ENCODE data around the gene LRIT3. TPM values are rescaled to one million over a fixed set of nuclear protein-coding genes. Genes with fewer than 3 reads are reported as not detected.

Gene LRIT3, protein sequence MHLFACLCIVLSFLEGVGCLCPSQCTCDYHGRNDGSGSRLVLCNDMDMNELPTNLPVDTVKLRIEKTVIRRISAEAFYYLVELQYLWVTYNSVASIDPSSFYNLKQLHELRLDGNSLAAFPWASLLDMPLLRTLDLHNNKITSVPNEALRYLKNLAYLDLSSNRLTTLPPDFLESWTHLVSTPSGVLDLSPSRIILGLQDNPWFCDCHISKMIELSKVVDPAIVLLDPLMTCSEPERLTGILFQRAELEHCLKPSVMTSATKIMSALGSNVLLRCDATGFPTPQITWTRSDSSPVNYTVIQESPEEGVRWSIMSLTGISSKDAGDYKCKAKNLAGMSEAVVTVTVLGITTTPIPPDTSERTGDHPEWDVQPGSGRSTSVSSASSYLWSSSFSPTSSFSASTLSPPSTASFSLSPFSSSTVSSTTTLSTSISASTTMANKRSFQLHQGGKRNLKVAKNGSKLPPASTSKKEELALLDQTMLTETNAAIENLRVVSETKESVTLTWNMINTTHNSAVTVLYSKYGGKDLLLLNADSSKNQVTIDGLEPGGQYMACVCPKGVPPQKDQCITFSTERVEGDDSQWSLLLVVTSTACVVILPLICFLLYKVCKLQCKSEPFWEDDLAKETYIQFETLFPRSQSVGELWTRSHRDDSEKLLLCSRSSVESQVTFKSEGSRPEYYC
- under 0.01 TPM in 1 of 2 replicates, not detected in the other for total RNA-seq

DNA sequence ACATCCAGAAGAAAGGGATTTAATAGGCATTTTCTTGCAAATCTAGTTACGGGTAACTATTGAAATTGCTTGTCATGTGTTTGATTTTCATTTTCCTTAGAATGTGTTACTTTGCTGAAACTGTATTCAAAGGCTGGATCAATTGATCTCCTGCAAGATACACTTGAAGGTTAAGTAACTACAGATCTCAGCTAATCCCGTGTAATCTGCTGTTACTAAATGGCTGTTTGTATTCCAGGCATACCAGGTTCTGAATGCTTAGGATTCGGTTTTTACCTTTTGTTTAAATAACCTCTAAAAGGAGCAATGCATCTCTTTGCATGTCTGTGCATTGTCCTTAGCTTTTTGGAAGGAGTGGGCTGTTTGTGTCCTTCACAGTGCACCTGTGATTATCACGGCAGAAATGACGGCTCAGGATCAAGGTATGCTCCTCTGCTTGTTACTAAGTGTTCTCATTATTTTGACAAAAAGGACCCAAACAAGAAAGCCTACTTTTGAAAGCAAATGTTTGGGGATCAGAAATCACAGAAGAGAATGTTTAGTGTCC lies at the start of gene LRIT3:
Gene LRIT3 (plus strand): TSS at position 212 of the 547 bp plus-strand sequence. CDS start 95 bp downstream, at position 307.

DNA sequence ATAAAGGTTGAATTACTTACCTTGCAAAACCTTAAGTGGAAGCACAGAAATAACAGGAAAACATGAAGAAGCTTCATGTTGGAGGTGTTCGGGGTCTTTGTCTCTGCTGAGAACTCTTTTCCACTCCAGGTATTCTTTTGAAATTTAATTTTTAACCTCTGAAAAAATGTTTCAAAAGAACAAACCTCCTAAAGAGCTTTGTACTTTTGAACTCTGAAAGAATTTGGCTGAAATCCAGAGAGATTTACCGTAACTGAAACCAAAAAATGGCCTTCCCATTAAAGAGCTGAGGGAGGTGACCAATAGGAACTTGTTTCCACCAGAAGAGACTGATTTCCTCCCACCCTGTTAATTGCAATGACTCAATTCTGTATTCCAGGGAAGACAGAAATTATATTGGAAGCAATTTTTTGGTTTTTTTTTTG lies 46.0 kb upstream of the LRIT3 start, which contains the start of gene CFI:
Gene CFI (minus strand): TSS at position 105 of the 425 bp plus-strand sequence. CDS start 28 bp downstream, at position 77.

DNA sequence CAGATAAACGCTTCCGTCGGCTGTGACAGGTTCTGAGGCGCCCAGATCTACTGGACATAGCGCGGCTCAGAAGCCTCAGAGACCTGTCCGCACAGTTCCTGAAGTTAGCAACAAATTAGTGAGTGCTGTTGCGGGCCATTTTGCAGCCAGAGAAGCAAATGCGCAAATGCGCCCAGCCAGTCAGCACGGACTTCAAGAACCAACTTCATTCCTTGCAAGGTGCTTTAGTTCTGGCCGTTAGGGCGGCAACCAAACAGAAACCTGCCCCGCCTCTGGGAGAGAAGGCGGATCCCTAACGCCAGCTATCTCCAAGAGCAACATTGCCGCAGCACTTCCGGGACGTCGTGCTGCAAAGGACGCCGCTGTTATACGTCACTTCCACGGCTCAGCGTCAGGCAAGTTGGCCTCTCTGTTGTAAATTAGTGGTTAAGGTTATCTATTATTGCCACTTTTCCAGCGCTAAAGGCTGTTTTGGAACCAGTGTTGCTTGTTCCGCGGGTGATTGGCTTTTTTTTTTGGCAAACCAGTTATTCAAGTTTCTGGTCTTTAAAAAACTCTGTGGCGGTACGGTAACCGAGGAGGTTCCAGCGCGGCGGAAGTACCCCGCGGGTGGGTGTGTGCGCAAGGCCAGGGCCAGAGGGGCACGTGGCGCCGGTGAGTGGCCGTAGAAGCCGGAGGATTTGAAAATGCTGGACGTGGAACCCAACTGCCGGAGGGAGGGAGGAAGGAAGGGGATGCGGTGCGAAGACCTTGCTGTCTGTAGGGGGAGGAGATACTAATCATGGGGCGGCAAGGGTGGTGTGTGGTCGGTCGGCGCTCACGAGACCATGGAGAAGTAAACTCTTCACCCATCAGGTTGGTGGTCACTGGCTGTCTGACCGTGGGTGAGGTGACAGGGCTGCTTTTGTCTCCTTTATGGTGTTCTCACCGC lies 32.5 kb upstream of the LRIT3 start, which contains the start of gene GAR1:
Gene GAR1 (plus strand): TSS at position 612 of the 931 bp plus-strand sequence. CDS start 403 bp downstream, outside the sequence.

DNA sequence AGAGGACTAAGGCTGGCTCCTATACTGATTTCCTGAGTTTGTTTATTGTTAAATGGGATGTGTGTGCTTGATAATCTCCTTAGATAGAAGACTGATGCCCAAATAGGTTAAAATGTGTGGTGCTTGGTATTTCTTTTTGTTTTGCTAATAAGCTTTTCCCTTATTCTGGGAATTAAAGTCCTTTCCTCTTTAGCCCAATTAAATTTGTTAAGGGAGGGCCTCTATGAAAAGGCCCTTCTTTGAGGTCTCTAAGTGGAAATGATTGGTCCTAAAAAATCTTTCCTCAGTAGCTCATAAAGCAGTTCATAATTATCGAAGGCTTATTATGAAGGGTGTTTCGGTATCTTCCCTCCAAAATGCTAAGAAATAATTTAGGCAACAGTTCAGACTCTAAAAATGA lies 20.2 kb upstream of the LRIT3 start, which contains the start of gene RRH:
Gene RRH (plus strand): TSS at position 301 of the 400 bp plus-strand sequence. CDS start 56 bp downstream, at position 357.

DNA sequence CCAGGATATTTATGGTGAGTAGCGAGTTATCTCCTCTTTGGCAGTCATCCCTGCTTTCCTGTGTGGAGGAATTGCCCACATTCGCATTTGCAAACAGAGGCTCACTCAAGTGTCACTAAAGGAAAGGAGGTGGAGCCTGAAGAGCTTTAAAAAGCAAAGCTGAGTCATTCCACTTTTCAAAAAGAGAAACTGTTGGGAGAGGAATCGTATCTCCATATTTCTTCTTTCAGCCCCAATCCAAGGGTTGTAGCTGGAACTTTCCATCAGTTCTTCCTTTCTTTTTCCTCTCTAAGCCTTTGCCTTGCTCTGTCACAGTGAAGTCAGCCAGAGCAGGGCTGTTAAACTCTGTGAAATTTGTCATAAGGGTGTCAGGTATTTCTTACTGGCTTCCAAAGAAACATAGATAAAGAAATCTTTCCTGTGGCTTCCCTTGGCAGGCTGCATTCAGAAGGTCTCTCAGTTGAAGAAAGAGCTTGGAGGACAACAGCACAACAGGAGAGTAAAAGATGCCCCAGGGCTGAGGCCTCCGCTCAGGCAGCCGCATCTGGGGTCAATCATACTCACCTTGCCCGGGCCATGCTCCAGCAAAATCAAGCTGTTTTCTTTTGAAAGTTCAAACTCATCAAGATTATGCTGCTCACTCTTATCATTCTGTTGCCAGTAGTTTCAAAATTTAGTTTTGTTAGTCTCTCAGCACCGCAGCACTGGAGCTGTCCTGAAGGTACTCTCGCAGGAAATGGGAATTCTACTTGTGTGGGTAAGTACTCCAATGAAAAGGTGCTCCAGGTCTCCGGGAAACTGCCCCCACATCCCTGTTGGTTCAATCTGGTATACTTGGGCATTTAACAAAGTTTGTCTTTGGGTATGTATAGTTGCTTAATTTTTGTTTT lies 65.0 kb downstream of the LRIT3 start, which contains the start of gene EGF:
Gene EGF (plus strand): TSS at position 178 of the 890 bp plus-strand sequence. CDS start 453 bp downstream, at position 631.

Other genes starting within 250 kb of the LRIT3 start
- 23.9 and 27.2 TPM in 2 replicates for gene CASP6, start 144.7 kb upstream of the LRIT3 start, total RNA-seq
- gene PLA2G12A, start 118.0 kb upstream of the LRIT3 start, total RNA-seq = 67.6 and 102 TPM in 2 replicates
- gene CFI, start 46.1 kb upstream of the LRIT3 start, total RNA-seq = 5.2 and 9.3 TPM in 2 replicates
- 3.4 and 3.8 TPM in 2 replicates for gene GAR1, start 32.3 kb upstream of the LRIT3 start, total RNA-seq
- gene RRH, start 20.1 kb upstream of the LRIT3 start, total RNA-seq = 0.13 TPM in 1 of 2 replicates, not detected in the other
- 0.06 and 0.13 TPM in 2 replicates for gene EGF, start 64.8 kb downstream of the LRIT3 start, total RNA-seq

All from aortic smooth muscle cell (primary cell).